H7 (cell line): ENCODE measurements around the gene PTPRG. TPM values are rescaled to one million over a fixed set of nuclear protein-coding genes. Genes with fewer than 3 reads are reported as not detected.

Source experiments
- DNase-seq: peaks from one replicate; pipeline ENCODE4 v3.0.0; 2012
- H3K27me3 ChIP-seq: 2 replicates; pipeline ENCODE4 v1.6.0; 2011; ENCODE audit warnings: mild to moderate bottlenecking, low read length; ENCODE audit not compliant: control insufficient read depth, insufficient read depth
- H3K36me3 ChIP-seq: replicated peaks from 2 replicates; pipeline ENCODE4 v1.5.1; 2011; ENCODE audit warnings: low read length; ENCODE audit not compliant: control insufficient read depth, insufficient read depth
- H3K4me3 ChIP-seq: 2 replicates; pipeline ENCODE4 v1.5.1; 2011; ENCODE audit warnings: low read depth, mild to moderate bottlenecking, control low read depth, low read length, moderate library complexity; ENCODE audit not compliant: insufficient read depth
- total RNA-seq: library from RNA; depleted of rRNA; stranded (reverse); fragments of >200 nt; shearing (Covaris generic); gene quantifications from 2 replicates; pipeline ENCODE4 v1.2.3, GENCODE V29; 2014

Gene PTPRG
- total RNA-seq, 1 experiment from 2014 or later = 54.4 TPM

- Histone ChIP-seq H3K27me3 (no peaks in the 10 kb centered on the region), H3K36me3 (no peaks in the 10 kb centered on the region), H3K4me3 (no peak overlapping the region)
- no peak for DNase-seq
Measured at GRCh38 chr3:61912158-61912557, 350.8 kb downstream of the PTPRG start.

GRCh38 chr3:61913701-61914100 is 352.3 kb downstream of the PTPRG start:
- Histone ChIP-seq H3K27me3 (no peaks in the 10 kb centered on the region), H3K36me3 (no peaks in the 10 kb centered on the region), H3K4me3 (no peak overlapping the region)
- DNase-seq = no peak

- no peak for DNase-seq
- H3K27me3 ChIP-seq = no peaks in the 10 kb centered on the region
- H3K36me3 ChIP-seq = no peaks in the 10 kb centered on the region
- H3K4me3 ChIP-seq = no peak overlapping the region
Measured at GRCh38 chr3:61914276-61914675, 352.9 kb downstream of the PTPRG start.

- Histone ChIP-seq H3K27me3 (no peaks in the 10 kb centered on the region), H3K36me3 (no peaks in the 10 kb centered on the region), H3K4me3 (no peak overlapping the region)
- no peak for DNase-seq
Measured at GRCh38 chr3:61915296-61915695, 353.9 kb downstream of the PTPRG start.

- no peak for DNase-seq
- no peaks in the 10 kb centered on the region for H3K36me3 ChIP-seq
- H3K27me3 ChIP-seq = no peaks in the 10 kb centered on the region
- H3K4me3 ChIP-seq = no peak overlapping the region
Measured at GRCh38 chr3:61919371-61919770, 358.0 kb downstream of the PTPRG start.

- Histone ChIP-seq H3K36me3 (no peaks in the 10 kb centered on the region), H3K27me3 (no peaks in the 10 kb centered on the region), H3K4me3 (no peak overlapping the region)
- no peak for DNase-seq
Measured at GRCh38 chr3:61922118-61922517, 360.7 kb downstream of the PTPRG start.

GRCh38 chr3:61924090-61924735 is 362.8 kb downstream of the PTPRG start:
- Histone ChIP-seq H3K27me3 (no peaks in the 10 kb centered on the region), H3K36me3 (no peaks in the 10 kb centered on the region), H3K4me3 (no peak overlapping the region)
- no peak for DNase-seq

- Histone ChIP-seq H3K4me3 (no peak overlapping the region), H3K27me3 (no peaks in the 10 kb centered on the region), H3K36me3 (no peaks in the 10 kb centered on the region)
- no peak for DNase-seq
Measured at GRCh38 chr3:61924991-61925390, 363.6 kb downstream of the PTPRG start.

GRCh38 chr3:61925721-61926120 is 364.4 kb downstream of the PTPRG start:
- no peak for DNase-seq
- H3K4me3 ChIP-seq = no peak overlapping the region
- no peaks in the 10 kb centered on the region for H3K36me3 ChIP-seq
- H3K27me3 ChIP-seq = no peaks in the 10 kb centered on the region

GRCh38 chr3:61926923-61927322 is 365.6 kb downstream of the PTPRG start:
- no peaks in the 10 kb centered on the region for H3K27me3 ChIP-seq
- no peaks in the 10 kb centered on the region for H3K36me3 ChIP-seq
- no peak for DNase-seq
- no peak overlapping the region for H3K4me3 ChIP-seq

GRCh38 chr3:61927332-61927731 is 366.0 kb downstream of the PTPRG start:
- no peaks in the 10 kb centered on the region for H3K36me3 ChIP-seq
- no peaks in the 10 kb centered on the region for H3K27me3 ChIP-seq
- no peak overlapping the region for H3K4me3 ChIP-seq
- no peak for DNase-seq

- no peak for DNase-seq
- Histone ChIP-seq H3K27me3 (no peaks in the 10 kb centered on the region), H3K4me3 (no peak overlapping the region), H3K36me3 (no peaks in the 10 kb centered on the region)
Measured at GRCh38 chr3:61928039-61928438, 366.7 kb downstream of the PTPRG start.

GRCh38 chr3:61928776-61929314 is 367.5 kb downstream of the PTPRG start:
- no peak for DNase-seq
- H3K27me3 ChIP-seq = no peaks in the 10 kb centered on the region
- no peaks in the 10 kb centered on the region for H3K36me3 ChIP-seq
- H3K4me3 ChIP-seq = no peak overlapping the region

- no peaks in the 10 kb centered on the region for H3K27me3 ChIP-seq
- no peaks in the 10 kb centered on the region for H3K36me3 ChIP-seq
- H3K4me3 ChIP-seq = no peak overlapping the region
- no peak for DNase-seq
Measured at GRCh38 chr3:61929617-61930016, 368.2 kb downstream of the PTPRG start.

- DNase-seq = no peak
- no peaks in the 10 kb centered on the region for H3K27me3 ChIP-seq
- H3K36me3 ChIP-seq = no peaks in the 10 kb centered on the region
- no peak overlapping the region for H3K4me3 ChIP-seq
Measured at GRCh38 chr3:61932499-61932898, 371.1 kb downstream of the PTPRG start.
